HG03442 (cell line): Measurements from ENCODE around the gene AFF2.

ENCODE experiments used
- ATAC-seq: cut with Tn5 transposase; IDR thresholded peaks from one replicate; pipeline ENCODE4 v1.9.1; 2021; ENCODE audit warnings: mild to moderate bottlenecking, moderate library complexity; ENCODE audit not compliant: unreplicated experiment

AFF2 gene

DNA sequence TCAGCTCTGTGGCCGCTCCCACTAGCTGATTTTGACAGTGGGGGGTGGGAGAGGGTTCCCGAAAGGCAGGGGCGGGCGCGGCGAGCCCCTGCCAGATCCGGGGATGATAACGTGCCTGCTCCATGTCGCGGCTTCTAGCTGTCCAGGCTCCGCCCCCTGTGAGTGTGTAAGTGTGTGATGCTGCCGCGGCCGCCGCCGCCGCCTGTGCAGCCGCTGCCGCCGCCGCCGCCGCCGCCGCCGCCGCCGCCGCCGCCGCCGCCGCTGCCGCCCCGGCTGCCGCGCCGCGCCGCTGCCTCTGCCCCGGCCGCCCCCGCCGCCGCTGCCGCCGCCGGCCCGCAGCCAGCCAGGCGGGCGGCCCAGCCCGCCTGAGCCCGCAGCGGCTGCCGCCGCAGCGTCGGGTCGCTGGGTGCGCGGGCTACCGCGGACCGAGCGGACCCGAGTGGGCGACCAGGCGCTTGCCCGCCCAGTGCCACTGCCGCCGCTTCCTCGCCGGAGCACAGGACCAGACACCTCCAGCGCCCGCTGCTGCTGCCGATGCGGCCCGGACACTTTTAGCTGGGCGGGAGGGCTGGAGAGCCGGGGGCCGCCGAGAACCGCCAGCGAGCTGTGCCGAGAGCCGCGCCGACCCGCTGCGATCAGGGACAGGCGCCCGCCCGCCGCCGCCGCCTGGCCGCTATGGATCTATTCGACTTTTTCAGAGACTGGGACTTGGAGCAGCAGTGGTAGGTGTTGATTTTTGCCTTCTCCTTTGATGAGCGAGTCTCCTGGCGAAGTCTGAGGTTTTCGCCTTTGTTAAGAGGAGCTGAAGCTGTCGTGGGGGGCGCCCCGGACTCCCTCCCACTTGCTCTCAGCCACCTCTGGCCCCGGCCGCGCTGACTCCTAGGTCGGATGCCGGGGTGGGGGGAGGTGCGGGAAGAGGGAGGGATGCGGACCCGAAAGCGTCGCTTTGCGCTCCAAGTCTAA lies at the start of gene AFF2:
TSS of gene AFF2 (plus strand) at position 195 of the 963 bp plus-strand sequence. CDS start at position 676, 481 bp downstream.
- ATAC-seq: peak; percentile 47

DNA sequence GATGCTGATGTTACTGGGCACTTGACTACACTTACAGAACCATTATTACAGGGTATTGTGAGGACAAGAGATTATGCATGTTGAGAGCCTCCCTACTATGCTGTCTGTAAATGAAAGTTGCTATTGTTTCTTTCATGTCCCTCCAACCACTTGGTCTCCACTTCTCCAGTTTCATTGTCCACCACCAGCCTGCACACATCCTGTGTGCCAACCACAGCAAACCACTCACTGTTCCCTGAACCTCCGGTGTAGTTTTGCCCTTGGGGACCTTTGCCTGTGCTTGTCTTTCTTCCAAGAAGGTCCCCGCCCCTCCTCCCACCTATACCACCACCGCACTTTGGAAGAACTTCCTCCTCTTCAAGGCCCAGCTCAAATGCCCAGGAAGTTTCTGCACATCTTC lies 43.1 kb upstream of the AFF2 start:
- ATAC-seq: no peak

DNA sequence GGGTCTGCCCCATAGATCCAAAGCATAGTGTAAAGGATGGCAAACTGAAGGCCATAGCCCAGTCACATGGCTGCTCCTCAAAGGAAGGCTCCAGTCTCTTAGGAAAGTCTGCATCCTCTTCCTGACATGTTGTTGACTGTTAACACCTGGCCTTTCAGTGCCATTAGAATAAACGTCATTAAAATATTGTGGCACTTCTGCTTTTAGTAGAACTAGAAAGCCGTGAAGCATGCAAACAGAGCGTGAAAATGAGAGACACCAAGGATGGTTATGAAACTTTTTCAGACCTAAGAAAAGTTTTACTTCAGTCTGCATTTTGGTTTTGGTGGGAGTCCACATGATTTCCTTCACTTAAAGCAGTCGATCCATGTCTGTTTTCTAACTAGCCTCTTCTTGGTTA lies 41.1 kb upstream of the AFF2 start:
- peak; percentile 80 for ATAC-seq

DNA sequence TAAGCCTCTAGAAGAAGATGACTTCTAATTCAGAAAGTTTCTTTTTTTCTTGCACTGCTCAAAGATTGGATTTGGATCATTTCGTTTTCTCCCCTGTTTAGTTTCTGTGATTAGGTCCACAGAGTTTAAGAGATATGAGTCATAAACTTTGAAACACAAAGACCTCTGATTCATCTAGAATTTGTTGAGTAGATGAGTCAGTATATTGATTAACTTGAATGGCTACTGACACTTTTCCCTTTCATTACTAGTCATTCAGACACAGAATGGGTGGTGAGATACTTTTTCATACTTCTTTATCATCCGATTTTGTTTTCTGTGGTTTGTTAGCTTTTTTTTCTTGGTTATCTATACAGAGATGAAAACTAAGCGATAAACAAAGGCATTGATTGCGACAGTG lies 34.1 kb upstream of the AFF2 start:
- peak; percentile 86 for ATAC-seq

DNA sequence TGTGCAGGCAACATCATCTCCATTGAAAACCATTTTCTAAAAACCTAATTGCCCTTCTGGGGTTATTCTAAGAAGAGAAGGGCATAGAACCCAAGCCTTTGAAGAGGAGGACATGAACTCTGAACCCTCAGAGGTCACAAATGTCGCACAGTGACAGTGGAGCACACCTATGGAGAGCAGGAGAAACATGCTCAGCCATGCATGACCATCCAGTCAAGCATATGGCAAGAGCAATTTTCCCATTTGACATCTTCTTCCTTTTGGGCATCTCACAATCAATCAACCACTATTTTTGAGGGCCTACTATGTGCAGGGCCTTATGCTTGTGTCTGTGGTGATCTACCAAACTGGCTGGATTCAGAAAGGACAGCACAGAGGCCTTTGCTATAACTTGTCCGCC lies 30.1 kb upstream of the AFF2 start:
- ATAC-seq: no peak

DNA sequence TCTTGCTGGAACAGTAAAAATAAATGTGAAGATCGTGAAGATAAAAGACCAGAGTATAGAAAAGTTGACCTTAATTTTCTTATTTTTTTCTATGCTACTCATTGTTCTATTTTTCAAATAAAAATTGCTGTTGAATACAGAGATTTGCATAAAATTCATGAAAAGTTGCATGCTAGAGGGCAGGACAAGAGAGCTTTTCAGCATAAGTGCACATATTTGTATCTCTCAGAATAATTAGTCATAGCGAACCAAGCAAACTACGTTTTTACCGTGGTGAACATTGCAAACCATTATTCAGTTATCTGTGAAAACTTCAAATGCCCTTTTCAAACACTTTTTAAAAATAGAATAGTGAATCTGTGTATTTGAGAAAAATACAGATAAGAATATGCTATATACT lies 26.4 kb upstream of the AFF2 start:
- ATAC-seq: no peak

DNA sequence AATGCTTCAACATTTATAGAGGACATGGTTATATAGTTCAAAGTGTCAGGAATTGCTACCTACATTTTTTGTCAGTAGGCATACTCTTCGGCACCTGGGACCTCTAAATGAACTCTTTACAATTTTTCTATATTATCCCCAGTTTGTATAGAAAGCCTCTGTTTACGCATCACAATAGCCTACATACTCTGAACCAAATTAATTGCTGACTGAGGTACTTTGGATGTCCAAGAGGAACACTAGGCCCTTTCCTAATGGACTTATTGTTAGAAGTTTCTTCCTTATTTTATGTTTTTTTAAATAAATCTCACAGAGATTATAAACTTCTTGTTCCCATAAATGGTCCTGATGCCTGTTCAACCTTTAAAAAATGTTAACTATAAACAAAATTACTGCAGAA lies 8.4 kb upstream of the AFF2 start:
- ATAC-seq: no peak

DNA sequence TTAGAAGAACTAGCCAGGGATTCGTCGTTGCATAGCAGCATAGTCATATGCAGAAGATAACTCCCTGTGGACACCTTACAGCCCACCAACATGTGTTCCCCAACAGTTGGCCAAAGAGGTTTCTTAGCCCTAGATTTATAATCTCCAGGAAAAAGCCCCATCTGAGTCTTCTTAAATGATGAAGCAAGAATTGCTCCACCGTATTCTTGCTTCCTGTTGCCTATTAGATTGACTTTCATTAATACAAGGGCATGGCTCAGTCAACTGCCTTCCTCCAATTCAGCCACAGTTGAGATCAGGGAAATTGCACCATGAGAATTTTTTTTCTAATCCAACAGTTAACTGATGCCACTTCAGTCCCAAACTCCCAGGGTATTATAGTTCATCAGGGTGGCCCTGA lies 5.2 kb upstream of the AFF2 start:
- ATAC-seq: no peak

DNA sequence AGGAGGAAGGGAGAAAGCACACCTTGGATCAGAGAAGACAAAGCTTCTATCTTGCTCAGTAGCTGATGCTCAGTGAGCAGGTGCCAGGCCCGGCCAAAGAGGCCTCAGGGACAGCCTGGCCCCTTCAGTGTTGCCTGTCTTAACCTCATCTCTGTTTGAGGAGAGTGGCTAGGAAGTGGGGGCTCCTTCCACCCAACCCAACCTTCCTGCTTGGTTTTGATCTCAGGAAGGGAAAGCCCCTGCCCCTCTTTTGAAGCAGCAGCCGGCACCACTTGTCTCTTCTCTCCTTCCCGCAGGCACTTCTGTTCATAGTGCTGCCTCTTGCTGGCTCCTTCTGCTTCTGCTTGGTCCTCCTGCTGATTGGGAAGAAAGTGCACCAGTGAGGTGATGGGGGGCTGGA lies 2.4 kb upstream of the AFF2 start:
- no peak for ATAC-seq

DNA sequence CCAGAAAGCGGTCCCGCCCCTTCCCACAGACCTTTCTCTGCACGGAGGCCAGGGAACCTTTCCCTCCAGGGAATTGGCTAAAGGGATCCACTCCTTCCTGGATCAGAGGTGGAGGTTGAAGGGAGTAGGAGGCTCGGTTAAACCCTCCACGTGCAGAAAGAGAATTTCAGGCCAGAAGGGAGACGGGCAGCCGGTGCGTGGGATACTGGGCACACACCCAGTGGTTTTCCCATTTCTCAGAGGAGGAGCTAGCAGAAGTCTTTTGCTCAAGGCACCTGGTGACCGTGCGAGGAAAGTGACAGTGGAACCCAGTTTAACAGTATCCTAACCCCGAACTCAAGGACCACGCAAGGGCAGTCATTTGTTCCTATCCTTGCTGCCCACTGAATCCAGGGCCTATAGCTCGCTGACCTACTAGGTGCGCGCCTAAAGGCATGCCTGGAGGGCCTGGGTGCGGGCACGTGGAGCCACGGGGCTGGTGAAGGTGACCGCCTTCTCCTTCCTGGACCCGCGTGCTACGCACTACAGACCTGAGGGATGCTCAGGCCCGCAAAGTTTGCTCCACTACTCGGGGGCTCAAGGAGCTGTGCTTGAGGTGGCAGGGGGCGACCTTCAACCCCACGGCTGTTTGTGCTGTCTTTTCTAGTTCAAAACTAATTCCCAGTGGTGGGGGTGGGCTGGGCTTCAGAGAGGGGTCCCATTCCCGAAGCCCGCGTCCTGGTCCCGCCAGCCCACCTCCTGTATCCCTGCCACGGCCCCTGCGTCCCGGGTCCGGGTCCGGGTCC lies 587 bp upstream of the AFF2 start:
- ATAC-seq: no peak

DNA sequence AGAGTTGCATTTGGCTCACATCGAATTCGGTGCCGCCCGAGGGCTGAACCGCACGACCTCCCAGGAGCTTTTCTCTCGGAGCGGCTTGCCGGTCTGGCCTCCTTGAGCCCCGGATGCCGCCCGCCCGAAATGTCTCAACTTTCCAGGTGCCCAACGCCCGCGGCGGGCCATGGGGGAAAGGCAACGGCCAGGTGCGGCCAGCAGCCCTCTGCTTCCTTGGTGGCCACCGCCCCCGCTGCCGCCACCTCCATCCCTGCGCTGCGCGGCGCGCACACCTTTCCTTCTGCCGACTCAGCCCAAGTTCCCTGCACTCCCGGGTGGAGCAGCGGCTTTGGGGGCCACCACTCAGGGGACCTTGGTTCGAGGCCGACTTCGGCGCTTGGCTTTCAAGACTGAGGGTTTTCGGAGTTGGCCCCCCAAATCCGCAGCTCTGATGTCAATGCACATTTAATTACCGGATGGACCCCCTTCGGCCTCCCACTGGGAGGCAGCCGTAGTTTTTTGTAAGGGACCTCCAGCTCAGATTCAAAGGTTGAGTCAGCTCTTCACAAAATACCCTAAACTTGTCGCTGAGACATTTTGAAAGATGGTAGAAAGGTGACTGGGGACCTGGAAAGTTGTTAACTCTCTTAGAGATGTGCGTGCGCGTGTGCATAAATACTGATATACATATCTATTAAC lies 1.1 kb downstream of the AFF2 start:
- ATAC-seq: peak; percentile 14

DNA sequence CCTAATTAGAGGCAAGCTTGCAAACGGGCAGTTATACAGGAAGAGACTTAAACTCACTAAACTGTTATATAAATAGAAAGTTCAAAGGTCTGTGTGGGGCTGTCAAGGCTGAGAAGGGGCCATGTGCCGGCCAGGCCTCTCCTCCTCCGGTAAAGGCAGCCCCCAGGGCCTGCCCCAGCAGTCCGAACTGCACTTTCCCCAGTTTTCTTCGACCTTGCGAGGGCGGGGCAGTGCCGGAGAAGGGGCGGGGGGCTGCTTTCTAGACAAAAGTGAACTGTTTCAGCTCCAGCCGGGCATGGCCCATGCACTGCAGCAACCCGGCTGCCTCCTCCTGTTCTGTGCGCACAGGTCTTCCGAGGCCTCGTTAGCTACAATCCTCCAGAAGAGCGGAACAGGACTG lies 4.1 kb downstream of the AFF2 start:
- ATAC-seq: no peak

DNA sequence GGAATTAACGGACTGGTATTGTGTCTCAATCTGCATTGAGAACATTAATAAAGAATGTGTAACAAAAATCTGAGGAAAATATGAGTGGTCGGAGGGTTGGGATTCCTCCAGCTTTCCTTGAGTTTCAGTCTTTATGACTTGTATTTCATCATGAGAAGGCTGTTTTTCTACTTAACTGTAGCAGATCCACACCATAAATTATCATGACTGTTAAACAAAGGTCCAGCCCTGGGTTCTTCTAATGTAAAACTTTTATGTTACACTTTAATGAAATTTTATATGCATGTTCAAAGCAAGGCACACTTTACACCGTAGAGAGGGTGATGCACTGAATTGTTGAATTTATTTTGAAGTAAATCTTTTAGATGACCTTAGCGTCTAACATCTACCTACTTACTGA lies 7.0 kb downstream of the AFF2 start:
- ATAC-seq: no peak

DNA sequence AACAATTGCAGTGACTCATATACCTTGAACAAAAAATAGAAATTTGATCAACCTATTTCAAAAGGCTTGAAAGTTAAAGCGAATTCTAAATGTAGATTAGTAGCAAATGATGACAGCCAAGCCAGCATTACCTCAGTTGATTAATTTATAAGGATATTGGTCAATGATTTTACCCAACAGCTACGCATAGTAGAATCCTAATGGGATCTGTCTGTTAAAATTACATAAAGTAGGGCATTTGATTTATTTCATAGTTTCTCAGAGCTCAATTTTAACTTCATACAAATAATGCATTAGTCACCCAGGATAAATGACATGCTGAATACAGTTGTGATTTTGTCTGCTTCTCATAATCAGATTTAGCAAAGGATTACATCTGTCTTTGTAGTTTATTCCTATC lies 12.0 kb downstream of the AFF2 start:
- ATAC-seq: no peak

DNA sequence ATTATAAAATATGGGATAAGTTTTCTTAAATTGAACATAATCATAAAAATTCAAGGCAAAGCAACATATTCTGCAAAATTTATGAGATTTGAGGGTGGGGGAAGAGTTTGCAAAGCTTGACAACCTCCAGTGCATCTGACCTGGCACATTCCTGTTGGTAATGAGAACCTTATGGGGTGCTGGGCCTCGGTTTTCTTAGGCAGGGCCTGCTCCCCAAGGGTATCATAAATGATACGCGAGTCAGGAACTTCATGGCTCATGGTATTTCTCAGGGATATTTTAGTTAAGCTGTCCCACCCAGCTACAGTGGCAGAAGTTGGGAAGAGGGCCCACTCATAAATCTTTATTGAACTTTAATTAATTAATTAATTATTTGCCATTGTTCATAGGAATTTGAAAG lies 13.2 kb downstream of the AFF2 start:
- no peak for ATAC-seq

DNA sequence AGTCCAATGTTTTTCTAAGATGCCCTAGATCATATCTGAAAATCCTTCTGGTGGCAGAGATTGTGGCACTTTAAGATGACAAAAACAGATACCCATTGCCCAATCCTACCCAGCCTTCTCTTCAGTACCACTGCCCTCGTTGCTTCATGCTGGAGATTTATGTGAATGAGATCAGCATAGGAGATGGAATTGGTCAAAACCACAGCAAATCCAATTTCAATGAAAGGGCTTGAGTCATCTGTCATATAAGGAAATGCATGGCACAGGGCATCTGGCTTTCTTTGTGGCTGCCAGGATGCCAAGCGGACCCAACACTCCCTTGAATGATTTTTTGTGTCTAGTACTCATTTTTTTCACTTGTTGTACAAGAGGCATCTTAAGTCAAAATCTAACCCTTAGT lies 16.8 kb downstream of the AFF2 start:
- ATAC-seq: no peak

DNA sequence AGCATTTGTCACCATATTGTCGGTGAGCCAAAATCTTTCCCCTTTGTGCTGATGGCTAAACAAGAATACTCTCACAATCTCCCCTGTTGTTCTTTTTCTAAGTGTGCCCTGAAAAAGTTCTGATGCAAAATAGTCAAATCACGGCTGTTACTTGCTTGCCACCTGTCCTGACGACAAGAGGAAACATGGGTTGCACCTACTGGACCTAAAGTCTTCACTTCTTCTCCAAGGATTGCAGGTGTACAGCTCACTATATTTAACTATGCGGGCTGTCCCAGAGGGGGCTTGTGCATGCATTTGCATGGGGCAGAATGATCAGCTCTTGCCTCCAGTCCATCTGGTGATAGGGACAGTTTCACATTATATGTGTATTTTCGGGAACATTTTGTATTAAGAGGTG lies 21.6 kb downstream of the AFF2 start:
- no peak for ATAC-seq

DNA sequence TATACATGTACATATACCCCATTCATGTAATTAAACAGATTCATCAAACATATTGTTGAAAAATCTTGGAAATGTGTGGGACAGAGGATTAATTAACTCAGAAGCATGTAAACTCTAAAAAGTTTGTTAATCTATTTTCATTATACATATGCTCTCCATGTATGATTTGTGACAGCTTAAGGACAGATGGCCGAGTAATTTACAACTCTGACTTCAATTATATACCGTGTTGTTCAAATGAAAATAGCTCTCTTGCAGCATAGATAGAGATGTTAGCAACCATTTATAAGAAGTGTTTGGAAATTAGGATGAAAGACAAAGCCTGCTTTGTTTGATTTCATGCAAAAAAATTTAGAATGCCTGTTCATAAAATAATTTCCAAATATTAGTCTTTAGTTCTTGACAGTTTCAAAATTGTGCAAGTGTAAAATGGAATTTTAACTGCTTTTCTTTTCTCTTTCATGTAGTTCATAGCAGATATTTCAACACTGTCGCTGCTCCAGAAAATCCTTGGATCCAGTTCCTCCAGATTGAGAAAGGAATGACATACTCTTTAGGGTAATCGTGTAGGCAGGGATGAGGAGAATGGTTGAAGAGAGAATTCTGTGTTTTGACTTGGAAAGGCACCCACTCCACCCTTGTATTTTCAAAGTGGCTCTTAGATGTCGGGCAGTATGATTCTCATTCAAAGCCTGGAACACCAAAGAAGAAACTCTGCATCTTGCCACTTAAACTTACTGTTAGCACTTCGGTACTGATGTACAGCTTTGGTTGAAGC lies 23.1 kb downstream of the AFF2 start:
- ATAC-seq: no peak

DNA sequence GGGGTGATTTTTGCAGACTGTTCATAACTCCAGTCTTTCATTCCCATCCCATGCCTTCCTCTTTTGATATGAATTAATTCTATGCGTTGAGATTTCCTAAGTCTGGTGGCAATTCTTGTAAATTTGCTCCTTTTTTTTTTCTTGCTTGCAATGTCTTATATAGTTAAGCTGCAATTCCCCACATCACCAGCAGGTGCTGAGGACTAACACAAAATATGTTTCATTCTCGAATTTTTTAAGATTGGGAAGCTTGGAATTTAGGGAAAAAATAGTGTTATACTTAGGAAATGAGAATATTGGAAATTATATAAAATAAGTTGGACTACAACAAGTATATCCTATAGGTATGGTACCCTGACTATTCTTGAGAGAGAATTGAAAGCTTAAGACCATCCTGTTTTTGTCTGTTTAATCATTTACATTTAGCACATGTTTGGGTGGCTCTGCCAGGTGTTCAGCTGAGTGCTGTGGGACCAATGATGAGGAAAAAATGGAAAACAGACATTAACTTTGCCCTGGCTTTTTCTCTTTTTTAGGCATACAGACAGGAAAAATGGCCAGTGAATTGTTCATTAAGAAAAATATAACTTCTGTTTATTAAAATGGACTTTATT lies 30.2 kb downstream of the AFF2 start:
- no peak for ATAC-seq

DNA sequence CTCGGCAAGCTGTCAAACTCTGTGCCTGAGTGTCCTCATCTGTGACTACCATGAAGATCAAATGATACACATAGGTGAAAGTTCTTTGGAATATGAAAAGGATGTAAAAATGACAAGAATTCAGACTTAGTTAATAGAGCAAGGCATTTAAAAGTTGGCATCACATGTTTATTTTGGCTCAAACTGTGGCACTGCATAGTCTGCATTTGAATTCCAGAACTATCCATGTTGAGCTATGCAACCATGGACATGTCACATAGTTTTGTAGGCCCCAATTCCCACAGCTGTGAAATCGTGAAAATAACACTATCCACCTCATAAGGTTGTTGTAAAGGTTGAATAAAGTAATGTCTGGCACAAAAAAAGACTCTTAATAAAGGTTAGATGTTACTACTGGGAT lies 33.9 kb downstream of the AFF2 start:
- no peak for ATAC-seq
